PC-3 (cell line): Measurements from ENCODE around the gene COL4A1. TPM values are rescaled to one million over a fixed set of nuclear protein-coding genes. Genes with fewer than 3 reads are reported as not detected.

Experiments used
- ATAC-seq: fragments of 200-7000 bp; cut with Tn5 transposase; 2 replicates; pipeline ENCODE4 v1.9.1; 2020; ENCODE audit warnings: mild to moderate bottlenecking, moderate library complexity
- BruUV-seq: library from RNA; stranded (reverse); fragments of 400-500 nt; replicated peaks from 2 replicates; lab custom pipeline; 2021; lab: Mats Ljungman, UMichigan
- CTCF ChIA-PET: fragments of 300-600 bp; sonication (Branson Sonifier 250); formaldehyde crosslinking; loops from one replicate; lab custom pipeline; 2022; ENCODE audit warnings: antibody characterized with exemption; lab: Charles Lee
- POLR2A ChIA-PET: fragments of 300-600 bp; sonication (Branson Sonifier 250); formaldehyde crosslinking; loops from one replicate; lab custom pipeline; 2022; ENCODE audit warnings: antibody characterized with exemption; ENCODE audit not compliant: unreplicated experiment; lab: Charles Lee
- DNase-seq: peaks from one replicate; pipeline ENCODE4 v3.0.0-alpha.2; 2015
- H2AFZ ChIP-seq: fragments of 300-600 bp; sonication (generic); 2 replicates; pipeline ENCODE4 v1.6.0; 2016; ENCODE audit warnings: antibody characterized with exemption, low read length
- H3F3A ChIP-seq: fragments of 300-600 bp; sonication (generic); one replicate; pipeline ENCODE4 v1.6.0; 2017; ENCODE audit warnings: antibody characterized with exemption, low read length, control low read depth, mild to moderate bottlenecking; ENCODE audit not compliant: unreplicated experiment
- H3K27ac ChIP-seq: fragments of 300-600 bp; sonication (generic); 2 replicates; pipeline ENCODE4 v1.5.1; 2016; ENCODE audit warnings: mild to moderate bottlenecking, low read length
- H3K27me3 ChIP-seq: fragments of 300-600 bp; sonication (generic); 2 replicates; pipeline ENCODE4 v1.6.1; 2016; ENCODE audit warnings: low read length, mixed read lengths
- H3K36me3 ChIP-seq: fragments of 300-600 bp; sonication (generic); 2 replicates; pipeline ENCODE4 v1.6.1; 2016; ENCODE audit warnings: low read depth, mixed run types, low read length, mixed read lengths
- H3K4me1 ChIP-seq: fragments of 300-600 bp; sonication (generic); 2 replicates; pipeline ENCODE4 v1.5.1; 2016; ENCODE audit warnings: low read length; ENCODE audit not compliant: insufficient read depth
- H3K4me2 ChIP-seq: fragments of 300-600 bp; sonication (generic); 2 replicates; pipeline ENCODE4 v1.6.0; 2016; ENCODE audit warnings: low read length
- H3K4me3 ChIP-seq: fragments of 300-600 bp; sonication (generic); 2 replicates; pipeline ENCODE4 v1.5.1; 2016; ENCODE audit warnings: mild to moderate bottlenecking, low read length, mixed read lengths
- H3K79me2 ChIP-seq: fragments of 300-600 bp; sonication (generic); 2 replicates; pipeline ENCODE4 v1.6.1; 2017; ENCODE audit warnings: low read length, mixed read lengths
- H3K9ac ChIP-seq: fragments of 300-600 bp; sonication (generic); 2 replicates; pipeline ENCODE4 v1.6.0; 2016; ENCODE audit warnings: mild to moderate bottlenecking, low read length
- H3K9me2 ChIP-seq: fragments of 300-600 bp; sonication (generic); replicated peaks from 2 replicates; pipeline ENCODE4 v1.6.1; 2016; ENCODE audit warnings: mixed run types, low read length, mixed read lengths
- H3K9me3 ChIP-seq: fragments of 300-600 bp; sonication (generic); 2 replicates; pipeline ENCODE4 v1.6.1; 2016; ENCODE audit warnings: low read length, mixed read lengths
- H4K20me1 ChIP-seq: fragments of 300-600 bp; sonication (generic); 2 replicates; pipeline ENCODE4 v1.6.1; 2016; ENCODE audit warnings: low read length, mixed read lengths
- EZH2 ChIP-seq: fragments of 300-600 bp; sonication (generic); IDR thresholded peaks from one replicate; pipeline ENCODE4 v1.6.1; 2017; ENCODE audit warnings: antibody characterized with exemption, mild to moderate bottlenecking, low read length; ENCODE audit not compliant: unreplicated experiment
- EZH2phosphoT487 ChIP-seq: fragments of 300-600 bp; sonication (generic); IDR thresholded peaks from 2 replicates; pipeline ENCODE4 v1.6.1; 2018; ENCODE audit warnings: mild to moderate bottlenecking, antibody characterized with exemption, low read length, borderline replicate concordance
- intact Hi-C: fragments of 100-400 bp; cut with micrococcal nuclease; formaldehyde crosslinking; loops from 2 replicates; pipeline ENCODE4 v1.9.0; 2023
- total RNA-seq: library from RNA; depleted of rRNA; stranded (reverse); fragments of >200 nt; gene quantifications from 2 replicates; pipeline ENCODE4 v1.2.3, GENCODE V29; 2014
- TF ChIP-seq, protein P1 (sequence below): fragments of 300-600 bp; sonication (generic); conservative IDR thresholded peaks from 2 replicates; pipeline ENCODE4 v1.5.1; 2017; ENCODE audit warnings: antibody characterized with exemption, low read depth, mild to moderate bottlenecking, low read length

COL4A1 gene
- total RNA-seq, 1 experiment from 2014 or later, result 48.7 TPM

DNA sequence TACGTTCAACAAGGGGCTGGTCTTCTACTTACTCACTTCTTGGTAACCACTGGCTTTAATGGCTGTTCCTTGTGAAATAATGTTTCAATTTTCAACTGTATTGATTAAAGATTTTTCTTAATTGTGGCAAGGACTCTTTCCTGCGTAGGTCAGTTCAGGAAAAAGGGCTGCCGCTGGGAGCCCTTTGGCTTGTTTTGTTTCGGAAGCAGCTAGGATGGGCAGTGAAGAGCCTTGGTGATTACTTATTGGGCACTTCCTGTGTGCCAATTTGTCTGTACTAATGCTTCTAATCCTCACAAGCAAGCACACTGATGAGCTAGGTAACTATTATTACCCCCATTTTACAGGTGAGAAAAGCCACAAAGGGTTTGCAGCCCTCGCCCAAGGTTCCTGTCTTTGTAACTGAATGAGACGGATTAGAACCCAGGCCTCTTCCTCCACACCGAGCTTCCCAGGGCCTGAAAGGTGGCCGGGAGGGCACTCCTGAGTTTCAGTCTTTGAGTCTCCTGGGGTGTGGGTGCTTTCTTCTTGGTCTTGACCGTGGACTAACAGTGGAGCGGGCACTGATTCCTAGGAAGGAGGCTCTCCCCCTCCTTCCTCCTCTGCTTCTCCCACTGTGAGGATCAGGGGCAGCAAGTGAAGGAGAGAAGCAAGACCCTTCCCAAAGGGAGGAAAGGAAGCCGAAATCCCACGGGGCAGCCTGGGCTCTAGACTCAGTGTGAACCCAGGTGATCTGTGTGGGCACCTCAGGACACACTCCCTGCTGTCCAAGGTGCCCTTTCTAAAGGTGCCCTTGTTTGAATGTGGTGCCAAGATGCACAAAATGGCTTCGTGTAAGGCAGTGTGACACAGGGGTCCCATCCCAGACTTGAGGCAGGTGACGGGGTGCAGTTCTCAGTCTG is 3.8 kb upstream of the COL4A1 start:
- H3K9me2 ChIP-seq, result no peaks in the 10 kb centered on the region
- no peaks in the 10 kb centered on the region for H3K27me3 ChIP-seq
- ChIA-PET POLR2A (no interaction called here), CTCF (no interaction called here)
- BruUV-seq, result no TSS peak
- TF ChIP-seq EZH2, result no peak
- TF ChIP-seq, protein P1, sequence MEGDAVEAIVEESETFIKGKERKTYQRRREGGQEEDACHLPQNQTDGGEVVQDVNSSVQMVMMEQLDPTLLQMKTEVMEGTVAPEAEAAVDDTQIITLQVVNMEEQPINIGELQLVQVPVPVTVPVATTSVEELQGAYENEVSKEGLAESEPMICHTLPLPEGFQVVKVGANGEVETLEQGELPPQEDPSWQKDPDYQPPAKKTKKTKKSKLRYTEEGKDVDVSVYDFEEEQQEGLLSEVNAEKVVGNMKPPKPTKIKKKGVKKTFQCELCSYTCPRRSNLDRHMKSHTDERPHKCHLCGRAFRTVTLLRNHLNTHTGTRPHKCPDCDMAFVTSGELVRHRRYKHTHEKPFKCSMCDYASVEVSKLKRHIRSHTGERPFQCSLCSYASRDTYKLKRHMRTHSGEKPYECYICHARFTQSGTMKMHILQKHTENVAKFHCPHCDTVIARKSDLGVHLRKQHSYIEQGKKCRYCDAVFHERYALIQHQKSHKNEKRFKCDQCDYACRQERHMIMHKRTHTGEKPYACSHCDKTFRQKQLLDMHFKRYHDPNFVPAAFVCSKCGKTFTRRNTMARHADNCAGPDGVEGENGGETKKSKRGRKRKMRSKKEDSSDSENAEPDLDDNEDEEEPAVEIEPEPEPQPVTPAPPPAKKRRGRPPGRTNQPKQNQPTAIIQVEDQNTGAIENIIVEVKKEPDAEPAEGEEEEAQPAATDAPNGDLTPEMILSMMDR, result no peak
- no peak for TF ChIP-seq EZH2phosphoT487
- no peak overlapping the region for H3K4me3 ChIP-seq
- DNase-seq (no peak), ATAC-seq (no peak)
- H3K9me3 ChIP-seq, result no peaks in the 10 kb centered on the region
- H4K20me1 ChIP-seq, result no peaks in the 10 kb centered on the region
- H3K9ac ChIP-seq, result no peak overlapping the region
- no peaks in the 10 kb centered on the region for H3K36me3 ChIP-seq
- H3F3A ChIP-seq, result no peaks in the 10 kb centered on the region
- no peak overlapping the region for H2AFZ ChIP-seq
- peaks cover 32% of the 10 kb centered on the region for H3K4me1 ChIP-seq
- intact Hi-C loops, result no loop called here
- no peak overlapping the region for H3K27ac ChIP-seq
- H3K4me2 ChIP-seq, result no peak overlapping the region
- peaks cover 76% of the 10 kb centered on the region for H3K79me2 ChIP-seq

DNA sequence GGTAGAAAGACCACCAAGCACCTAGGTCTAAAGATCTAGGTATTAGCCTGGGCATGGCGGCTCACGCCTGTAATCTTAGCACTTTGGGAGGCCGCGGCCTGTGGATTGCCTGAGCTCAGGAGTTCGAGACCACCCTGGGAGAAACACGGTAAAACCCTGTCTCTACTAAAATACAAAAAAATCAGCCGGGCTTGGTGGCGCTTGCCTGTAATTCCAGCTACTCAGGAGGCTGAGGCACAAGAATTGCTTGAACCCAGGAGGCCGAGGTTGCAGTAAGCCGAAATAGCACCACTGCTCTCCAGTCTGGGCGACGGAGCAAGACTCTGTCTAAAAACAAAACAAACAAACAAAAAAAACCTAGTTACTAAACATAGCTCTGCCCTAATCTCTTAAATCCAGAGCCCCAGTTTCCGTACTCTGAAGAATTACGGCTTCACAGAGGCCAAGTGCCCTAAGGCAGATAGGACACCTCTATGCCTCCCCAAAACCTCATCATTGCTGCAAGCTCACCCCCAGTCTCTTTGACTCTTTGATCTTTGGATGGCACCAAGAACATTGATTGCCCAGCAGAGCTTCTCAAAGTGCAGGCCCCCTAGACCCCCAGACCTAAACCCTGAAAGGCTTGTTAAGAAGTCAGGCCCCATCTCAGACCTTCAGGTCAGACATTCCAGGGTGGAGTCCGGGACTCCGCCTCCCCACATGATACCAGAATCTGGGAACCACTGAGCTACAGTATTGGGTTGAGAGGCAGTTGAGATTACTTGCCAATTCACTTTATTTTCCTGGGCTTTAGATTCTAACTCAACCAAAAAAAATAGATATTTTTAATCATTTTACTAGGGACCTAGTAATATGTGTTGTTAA is 2.9 kb upstream of the COL4A1 start:
- ATAC-seq, result no peak
- no peaks in the 10 kb centered on the region for H4K20me1 ChIP-seq

More for the DNA sequence above, 2.9 kb upstream of the COL4A1 start:
- Histone ChIP-seq H3F3A (no peaks in the 10 kb centered on the region), H3K4me3 (no peak overlapping the region), H3K9me2 (no peaks in the 10 kb centered on the region), H3K36me3 (no peaks in the 10 kb centered on the region), H3K27ac (no peak overlapping the region), H3K79me2 (peaks cover 85% of the 10 kb centered on the region), H2AFZ (no peak overlapping the region), H3K9me3 (no peaks in the 10 kb centered on the region), H3K4me1 (peaks cover 41% of the 10 kb centered on the region), H3K4me2 (peak overlapping the region; percentile 80; the same call in 1 of the 2 replicates), H3K9ac (no peak overlapping the region), H3K27me3 (no peaks in the 10 kb centered on the region)
- no peak for DNase-seq
- intact Hi-C loops, result loop anchor here (2.0 to 5.0 kb wide), 2 partner anchors 37 to 102 kb away; no protein-coding TSS in a partner anchor
- ChIA-PET POLR2A (interaction anchor here (0.6 to 1.1 kb wide), 2 partner anchors 13 to 44 kb away, joined by 7 to 9 read pairs; no protein-coding TSS in a partner anchor), CTCF (interaction anchor here (1.4 kb wide), 1 partner anchor 102 kb away, joined by 4 read pairs; no protein-coding TSS in a partner anchor)
- TF ChIP-seq, protein P1, result no peak
- TF ChIP-seq EZH2phosphoT487 (no peak), EZH2 (no peak)
- no TSS peak for BruUV-seq
